ENCODE measurements around the gene SGPP1. TPM values are rescaled to one million over a fixed set of nuclear protein-coding genes. Genes with fewer than 3 reads are reported as not detected.
A peak's percentile ranks its signal among the peaks of the same experiment; 100 is the strongest.

SGPP1 gene
- total RNA-seq, 1 experiment from 2014 or later, result 17.7 TPM

DNA sequence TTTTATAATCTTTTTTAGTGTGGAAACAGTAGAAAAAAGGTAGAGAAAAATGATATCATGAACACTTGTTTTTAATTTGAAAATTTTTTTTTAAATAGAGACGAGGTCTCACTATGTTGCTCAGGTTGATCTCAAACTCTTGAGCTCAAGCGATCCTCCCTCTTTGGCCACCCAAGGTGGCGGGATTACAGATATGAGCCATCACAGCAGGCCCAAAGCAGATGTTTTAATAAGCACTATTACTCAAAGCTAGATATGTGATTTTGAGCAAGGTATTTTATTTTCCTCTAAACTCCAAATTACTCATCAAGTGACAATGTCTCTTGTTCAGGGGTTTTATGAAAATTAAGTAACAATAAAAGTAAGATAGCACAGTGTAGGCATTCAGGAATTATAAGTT, 75.5 kb downstream of the SGPP1 start:
- Histone ChIP-seq H2AFZ (ENCODE audit: low read depth, low read length, poor library complexity, severe bottlenecking) (no peak overlapping the region), H3K4me1 (ENCODE audit: control insufficient read depth in 1 of 2, insufficient read depth in 2 of 2, low read length in 2 of 2) (peaks cover 0 to 13% of the 10 kb centered on the region in 2 experiments; a peak in 3 of 4 replicates), H3K27ac (ENCODE audit: low read depth, low read length) (no peak overlapping the region), H3K79me2 (ENCODE audit: insufficient read depth, low read length) (no peaks in the 10 kb centered on the region), H3K27me3 (ENCODE audit: insufficient read depth, low read length) (no peaks in the 10 kb centered on the region), H3K4me3 (replicated peaks in 1 of 2; ENCODE audit: low read depth in 1 of 2, low read length in 2 of 2) (no peak overlapping the region), H4K20me1 (ENCODE audit: insufficient read depth) (no peaks in the 10 kb centered on the region), H3K9me3 (ENCODE audit: control insufficient read depth in 1 of 2, insufficient read depth in 1 of 2, low read depth in 1 of 2, low read length in 2 of 2) (no peaks in the 10 kb centered on the region), H3K9ac (ENCODE audit: low read length) (no peak overlapping the region), H3K4me2 (ENCODE audit: low read length) (peak overlapping the region; percentile 33; the same call in 1 of the 2 replicates), H3K36me3 (ENCODE audit: control insufficient read depth in 1 of 2, insufficient read depth in 2 of 2, low read length in 2 of 2) (no peaks in the 10 kb centered on the region), H3K9me2 (ENCODE audit: insufficient read depth) (no peaks in the 10 kb centered on the region)
- ChIA-PET CTCF (interaction anchor here (0.9 kb wide), 1 partner anchor 10 kb away, joined by 3 read pairs; the partner anchor contains the start of gene WDR89), RAD21 (ENCODE audit: low non-redundant PET in 1 of 2, low total read pairs in 2 of 2, uncharacterized antibody in 2 of 2, unreplicated experiment in 2 of 2) (no interaction called here), POLR2A (interaction anchor here (1.5 kb wide), 1 partner anchor 10 kb away, joined by 7 read pairs; the partner anchor contains the start of gene WDR89)
- BruUV-seq (replicated peaks), result no TSS peak
- DNase-seq (ENCODE audit: low read depth, low spot score), result no peak
- no peak for ATAC-seq
- intact Hi-C loops (cut with micrococcal nuclease), result no loop called here
- TF ChIP-seq, protein P1, sequence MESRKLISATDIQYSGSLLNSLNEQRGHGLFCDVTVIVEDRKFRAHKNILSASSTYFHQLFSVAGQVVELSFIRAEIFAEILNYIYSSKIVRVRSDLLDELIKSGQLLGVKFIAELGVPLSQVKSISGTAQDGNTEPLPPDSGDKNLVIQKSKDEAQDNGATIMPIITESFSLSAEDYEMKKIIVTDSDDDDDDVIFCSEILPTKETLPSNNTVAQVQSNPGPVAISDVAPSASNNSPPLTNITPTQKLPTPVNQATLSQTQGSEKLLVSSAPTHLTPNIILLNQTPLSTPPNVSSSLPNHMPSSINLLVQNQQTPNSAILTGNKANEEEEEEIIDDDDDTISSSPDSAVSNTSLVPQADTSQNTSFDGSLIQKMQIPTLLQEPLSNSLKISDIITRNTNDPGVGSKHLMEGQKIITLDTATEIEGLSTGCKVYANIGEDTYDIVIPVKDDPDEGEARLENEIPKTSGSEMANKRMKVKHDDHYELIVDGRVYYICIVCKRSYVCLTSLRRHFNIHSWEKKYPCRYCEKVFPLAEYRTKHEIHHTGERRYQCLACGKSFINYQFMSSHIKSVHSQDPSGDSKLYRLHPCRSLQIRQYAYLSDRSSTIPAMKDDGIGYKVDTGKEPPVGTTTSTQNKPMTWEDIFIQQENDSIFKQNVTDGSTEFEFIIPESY (IDR thresholded peaks at IDR 0.05; ENCODE audit: extremely low read depth, insufficient replicate concordance, low read length), result no peak
- no peak for TF ChIP-seq EGR1 (IDR thresholded peaks at IDR 0.05; ENCODE audit: low read depth)
- no peak for TF ChIP-seq FOSL1 (IDR thresholded peaks at IDR 0.05; ENCODE audit: low read depth)
- TF ChIP-seq, protein P2, sequence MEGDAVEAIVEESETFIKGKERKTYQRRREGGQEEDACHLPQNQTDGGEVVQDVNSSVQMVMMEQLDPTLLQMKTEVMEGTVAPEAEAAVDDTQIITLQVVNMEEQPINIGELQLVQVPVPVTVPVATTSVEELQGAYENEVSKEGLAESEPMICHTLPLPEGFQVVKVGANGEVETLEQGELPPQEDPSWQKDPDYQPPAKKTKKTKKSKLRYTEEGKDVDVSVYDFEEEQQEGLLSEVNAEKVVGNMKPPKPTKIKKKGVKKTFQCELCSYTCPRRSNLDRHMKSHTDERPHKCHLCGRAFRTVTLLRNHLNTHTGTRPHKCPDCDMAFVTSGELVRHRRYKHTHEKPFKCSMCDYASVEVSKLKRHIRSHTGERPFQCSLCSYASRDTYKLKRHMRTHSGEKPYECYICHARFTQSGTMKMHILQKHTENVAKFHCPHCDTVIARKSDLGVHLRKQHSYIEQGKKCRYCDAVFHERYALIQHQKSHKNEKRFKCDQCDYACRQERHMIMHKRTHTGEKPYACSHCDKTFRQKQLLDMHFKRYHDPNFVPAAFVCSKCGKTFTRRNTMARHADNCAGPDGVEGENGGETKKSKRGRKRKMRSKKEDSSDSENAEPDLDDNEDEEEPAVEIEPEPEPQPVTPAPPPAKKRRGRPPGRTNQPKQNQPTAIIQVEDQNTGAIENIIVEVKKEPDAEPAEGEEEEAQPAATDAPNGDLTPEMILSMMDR (IDR thresholded peaks at IDR 0.05 in 2 of 3, conservative IDR thresholded peaks at IDR 0.05 in 1 of 3; ENCODE audit: borderline replicate concordance in 1 of 3, insufficient read depth in 1 of 3, low read depth in 2 of 3, low read length in 2 of 3), result no peak
- no peak for TF ChIP-seq JUND (IDR thresholded peaks at IDR 0.05)
- TF ChIP-seq POLR2A (IDR thresholded peaks at IDR 0.05; ENCODE audit: borderline replicate concordance, extremely low read depth, insufficient read depth, insufficient read length), result no peak
- no peak for TF ChIP-seq EZH2 (IDR thresholded peaks at IDR 0.05)
- TF ChIP-seq CEBPB (IDR thresholded peaks at IDR 0.05; ENCODE audit: low read depth), result no peak
- TF ChIP-seq YY1 (IDR thresholded peaks at IDR 0.05; ENCODE audit: extremely low read depth, insufficient replicate concordance, low read depth, low read length), result no peak
- TF ChIP-seq, protein P3, sequence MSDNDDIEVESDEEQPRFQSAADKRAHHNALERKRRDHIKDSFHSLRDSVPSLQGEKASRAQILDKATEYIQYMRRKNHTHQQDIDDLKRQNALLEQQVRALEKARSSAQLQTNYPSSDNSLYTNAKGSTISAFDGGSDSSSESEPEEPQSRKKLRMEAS (IDR thresholded peaks at IDR 0.05), result no peak
- TF ChIP-seq ELF1 (IDR thresholded peaks at IDR 0.05; ENCODE audit: borderline replicate concordance, low read depth), result no peak
- TF ChIP-seq EZH2phosphoT487 (IDR thresholded peaks at IDR 0.05; ENCODE audit: borderline replicate concordance), result no peak
- no peak for TF ChIP-seq TCF7L2 (IDR thresholded peaks at IDR 0.05; ENCODE audit: borderline replicate concordance, extremely low read depth, insufficient read depth, insufficient read length)
- TF ChIP-seq SP1 (IDR thresholded peaks at IDR 0.05; ENCODE audit: low read depth), result no peak
- no peak for TF ChIP-seq POLR2AphosphoS5 (IDR thresholded peaks at IDR 0.05; ENCODE audit: low read depth, low read length)
- no peak for TF ChIP-seq RAD21 (IDR thresholded peaks at IDR 0.05; ENCODE audit: low read depth)
- no peak for TF ChIP-seq CBX3 (IDR thresholded peaks at IDR 0.05; ENCODE audit: low read depth)
- TF ChIP-seq, protein P4, sequence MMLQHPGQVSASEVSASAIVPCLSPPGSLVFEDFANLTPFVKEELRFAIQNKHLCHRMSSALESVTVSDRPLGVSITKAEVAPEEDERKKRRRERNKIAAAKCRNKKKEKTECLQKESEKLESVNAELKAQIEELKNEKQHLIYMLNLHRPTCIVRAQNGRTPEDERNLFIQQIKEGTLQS (IDR thresholded peaks at IDR 0.05), result no peak

Measured in HCT116 (cell line).